Measurements from ENCODE around the gene KCNJ6. TPM values are rescaled to one million over a fixed set of nuclear protein-coding genes. Genes with fewer than 3 reads are reported as not detected.
A peak's percentile ranks its signal among the peaks of the same experiment; 100 is the strongest.
"Not testable (repeated sequence)": the region's sequence is repeated elsewhere in the genome, so short reads cannot be mapped to it uniquely, and the experiment has no call there.

Gene KCNJ6
- polyA plus RNA-seq, 6 donors from 2014 or later: not detected

GRCh38 chr21:37744551-37744950, 171.7 kb downstream of the KCNJ6 start:
- H3K4me3 Mint-ChIP-seq: no peak overlapping the region
- no peaks in the 10 kb centered on the region for H3K27me3 Mint-ChIP-seq
- ATAC-seq (ENCODE audit: low read depth in 2 of 2) (no peak), DNase-seq (no peak)
- no peaks in the 10 kb centered on the region for H3K36me3 Mint-ChIP-seq
- peaks cover 0 to 4% (median 2%) of the 10 kb centered on the region in 7 donors for H3K9me3 Mint-ChIP-seq
- H3K27ac Mint-ChIP-seq: no peak overlapping the region
- H3K4me1 Mint-ChIP-seq: peaks cover 3 to 7% (median 3%) of the 10 kb centered on the region in 3 donors

DNA sequence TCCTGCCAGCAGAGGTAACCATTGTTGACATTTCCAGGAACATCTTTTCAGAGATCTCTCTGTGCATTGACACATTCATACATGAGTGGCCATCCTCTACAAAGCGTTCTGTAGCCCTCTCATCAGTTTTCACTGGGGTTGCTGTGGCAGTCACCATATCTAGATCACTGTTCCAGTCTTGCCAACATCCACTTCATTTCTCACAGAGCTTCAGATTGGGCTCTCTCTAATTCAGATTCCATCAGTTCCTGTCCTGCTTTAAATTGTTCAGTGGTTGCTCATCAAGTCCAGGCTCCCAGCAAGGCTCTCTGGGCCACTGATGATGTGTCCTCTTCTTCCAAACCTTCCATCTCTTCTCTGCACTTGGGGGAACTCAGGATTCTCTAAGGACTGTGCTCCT, 173.7 kb downstream of the KCNJ6 start:
- Mint-ChIP-seq H3K36me3 (no peaks in the 10 kb centered on the region), H3K9me3 (peaks cover 0 to 4% (median 0%) of the 10 kb centered on the region in 7 donors), H3K4me3 (no peak overlapping the region), H3K27ac (peak overlapping the region in 3 of 6 donors; percentile 18 to 29 (median 29)), H3K27me3 (no peaks in the 10 kb centered on the region), H3K4me1 (peaks cover 3 to 7% (median 3%) of the 10 kb centered on the region in 3 donors)
- DNase-seq: no peak
- ATAC-seq (ENCODE audit: low read depth in 2 of 2): no peak

- ATAC-seq (ENCODE audit: low read depth in 2 of 2) (no peak), DNase-seq (no peak)
- Mint-ChIP-seq H3K27ac (no peak overlapping the region), H3K9me3 (no peaks in the 10 kb centered on the region), H3K36me3 (no peaks in the 10 kb centered on the region), H3K4me1 (peaks cover 3 to 7% (median 3%) of the 10 kb centered on the region in 3 donors), H3K4me3 (no peak overlapping the region), H3K27me3 (no peaks in the 10 kb centered on the region)
Observed at GRCh38 chr21:37742115-37742514, 174.1 kb downstream of the KCNJ6 start.

DNA sequence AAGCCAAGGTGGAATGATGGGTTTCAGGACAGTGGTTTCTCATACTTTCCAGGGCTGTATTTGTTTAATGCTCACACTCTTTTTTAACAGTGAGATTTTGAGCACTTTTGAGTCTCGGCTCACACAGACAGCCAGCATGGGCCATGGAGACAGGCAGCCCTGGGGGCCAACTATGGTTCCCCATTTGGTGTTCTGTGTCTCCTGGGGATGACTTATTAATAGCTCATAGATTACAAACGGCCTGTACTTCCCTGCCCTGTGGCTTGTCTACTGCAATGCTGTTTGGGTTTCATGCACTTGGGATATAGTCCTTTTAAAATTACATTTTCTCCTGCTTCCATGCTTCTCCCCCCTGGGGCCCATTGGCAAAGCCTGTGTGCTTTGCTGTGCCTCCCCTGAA, 178.3 kb downstream of the KCNJ6 start:
- H3K4me1 Mint-ChIP-seq: peaks cover 3 to 7% (median 3%) of the 10 kb centered on the region in 3 donors
- H3K36me3 Mint-ChIP-seq: no peaks in the 10 kb centered on the region

GRCh38 chr21:37737507-37737906, 178.8 kb downstream of the KCNJ6 start:
- Mint-ChIP-seq H3K4me1 (peaks cover 0 to 7% (median under 1%) of the 10 kb centered on the region in 3 donors), H3K27ac (no peak overlapping the region), H3K4me3 (no peak overlapping the region), H3K9me3 (no peaks in the 10 kb centered on the region), H3K27me3 (no peaks in the 10 kb centered on the region), H3K36me3 (no peaks in the 10 kb centered on the region)
- DNase-seq (no peak), ATAC-seq (ENCODE audit: low read depth in 2 of 2) (no peak)

More for the DNA sequence above, 178.3 kb downstream of the KCNJ6 start:
- H3K27me3 Mint-ChIP-seq: no peaks in the 10 kb centered on the region
- H3K9me3 Mint-ChIP-seq: no peaks in the 10 kb centered on the region
- ATAC-seq (ENCODE audit: low read depth in 2 of 2): no peak
- no peak overlapping the region for H3K4me3 Mint-ChIP-seq
- DNase-seq: no peak
- peak overlapping the region in 1 of 6 donors; percentile 48 for H3K27ac Mint-ChIP-seq

DNA sequence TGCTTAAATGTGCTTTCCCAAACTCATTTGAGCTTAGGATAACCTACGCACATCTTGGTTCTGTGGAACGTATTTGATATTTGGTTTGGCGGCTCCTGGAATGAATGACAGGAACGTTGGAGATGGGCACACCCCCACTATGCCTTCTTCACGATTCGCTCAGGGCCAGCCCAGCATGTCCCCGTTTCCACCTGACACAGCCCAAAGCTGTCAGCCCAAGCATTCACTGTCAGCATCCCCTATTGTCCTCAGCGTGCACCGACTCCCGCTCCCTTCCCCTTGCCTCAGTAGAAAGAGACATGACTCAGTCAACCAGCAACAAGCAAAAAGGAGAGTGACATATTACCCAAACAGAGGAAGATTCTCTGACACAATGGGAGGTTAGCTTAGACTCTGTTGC, 181.4 kb downstream of the KCNJ6 start:
- Mint-ChIP-seq H3K27me3 (no peaks in the 10 kb centered on the region), H3K27ac (no peak overlapping the region), H3K4me1 (no peaks in the 10 kb centered on the region), H3K36me3 (no peaks in the 10 kb centered on the region), H3K9me3 (no peaks in the 10 kb centered on the region), H3K4me3 (no peak overlapping the region)
- ATAC-seq (ENCODE audit: low read depth in 2 of 2) (no peak), DNase-seq (no peak)

DNA sequence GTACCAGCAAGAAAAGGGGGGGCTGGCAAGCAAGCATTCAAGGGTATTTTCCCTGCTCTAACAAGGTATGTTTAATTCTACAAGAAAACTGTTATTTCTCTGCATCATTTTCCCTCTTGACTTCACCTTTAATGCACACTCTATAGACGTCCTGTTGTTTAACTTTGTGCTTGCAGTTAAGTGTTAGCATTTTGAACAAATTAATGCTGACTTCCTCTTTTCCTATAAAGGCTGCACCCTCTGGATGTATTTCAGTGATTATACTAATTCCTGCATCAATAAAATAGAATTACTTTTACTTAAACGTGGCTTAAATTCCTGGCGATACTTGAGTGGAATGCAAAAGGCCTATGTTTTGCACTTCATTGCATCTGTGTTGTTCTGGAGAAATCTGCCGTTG, 183.3 kb downstream of the KCNJ6 start:
- Mint-ChIP-seq H3K9me3 (no peaks in the 10 kb centered on the region), H3K27ac (no peak overlapping the region), H3K27me3 (no peaks in the 10 kb centered on the region), H3K4me1 (no peaks in the 10 kb centered on the region), H3K4me3 (no peak overlapping the region), H3K36me3 (no peaks in the 10 kb centered on the region)
- ATAC-seq (ENCODE audit: low read depth in 2 of 2): no peak
- no peak for DNase-seq

DNA sequence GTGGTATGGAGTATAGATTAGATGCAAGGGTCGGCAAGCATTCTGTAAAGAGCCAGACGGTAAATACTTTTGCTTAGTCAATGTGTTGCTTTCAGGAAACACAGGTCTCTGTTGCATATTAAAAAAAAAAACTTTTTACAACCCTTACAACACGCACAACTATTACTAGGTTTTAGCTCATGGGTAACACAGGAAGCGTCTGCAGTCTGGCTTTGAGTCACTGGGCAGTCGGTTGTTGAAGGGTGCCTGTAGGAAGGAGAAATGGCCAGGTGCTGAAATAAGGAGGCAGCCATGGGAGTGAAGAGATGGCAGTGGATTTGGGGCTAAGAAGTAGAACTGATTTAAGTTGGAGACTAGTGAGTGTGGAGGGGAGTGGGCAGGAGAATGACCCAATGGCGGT, 192.1 kb downstream of the KCNJ6 start:
- ATAC-seq (ENCODE audit: low read depth in 2 of 2): no peak
- Mint-ChIP-seq H3K27ac (no peak overlapping the region), H3K4me3 (no peak overlapping the region), H3K27me3 (peaks cover 6 to 38% (median 25%) of the 10 kb centered on the region in 3 donors), H3K9me3 (peaks cover 0 to 6% (median 4%) of the 10 kb centered on the region in 7 donors), H3K36me3 (no peaks in the 10 kb centered on the region), H3K4me1 (no peaks in the 10 kb centered on the region)
- DNase-seq: no peak

DNA sequence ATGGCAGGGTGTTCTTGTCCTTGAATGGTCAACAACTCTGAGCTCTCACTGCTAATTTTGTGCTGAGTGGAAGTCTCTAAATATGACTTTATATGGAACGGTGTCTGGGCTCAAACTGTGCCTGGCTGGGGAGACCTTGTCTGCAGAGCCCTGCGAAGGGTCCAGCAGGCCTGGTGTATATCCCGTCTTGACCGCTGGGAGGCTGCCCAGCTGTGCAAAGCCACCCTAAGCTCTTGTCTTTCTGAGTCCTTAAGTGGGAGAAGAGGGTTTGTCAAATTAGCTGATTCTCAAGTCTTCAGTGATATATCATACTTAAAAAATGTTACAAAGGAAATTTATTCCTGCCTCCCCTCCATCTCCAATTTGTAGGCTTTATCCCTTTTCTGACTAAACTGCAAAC, 198.7 kb downstream of the KCNJ6 start:
- Mint-ChIP-seq H3K4me1 (no peaks in the 10 kb centered on the region), H3K27me3 (peaks cover 0 to 29% (median 13%) of the 10 kb centered on the region in 3 donors), H3K36me3 (no peaks in the 10 kb centered on the region), H3K27ac (no peak overlapping the region), H3K4me3 (no peak overlapping the region), H3K9me3 (peaks cover 0 to 5% (median 0%) of the 10 kb centered on the region in 7 donors)
- no peak for DNase-seq
- no peak for ATAC-seq (ENCODE audit: low read depth in 2 of 2)

- ATAC-seq (ENCODE audit: low read depth in 2 of 2); H3K36me3 Mint-ChIP-seq; H3K4me3 Mint-ChIP-seq; H3K9me3 Mint-ChIP-seq; H3K4me1 Mint-ChIP-seq; H3K27ac Mint-ChIP-seq; DNase-seq: not testable (repeated sequence)
- H3K27me3 Mint-ChIP-seq: peaks cover 4 to 34% (median 22%) of the 10 kb centered on the region in 3 donors
Observed at GRCh38 chr21:37712569-37712934, 203.7 kb downstream of the KCNJ6 start.

DNA sequence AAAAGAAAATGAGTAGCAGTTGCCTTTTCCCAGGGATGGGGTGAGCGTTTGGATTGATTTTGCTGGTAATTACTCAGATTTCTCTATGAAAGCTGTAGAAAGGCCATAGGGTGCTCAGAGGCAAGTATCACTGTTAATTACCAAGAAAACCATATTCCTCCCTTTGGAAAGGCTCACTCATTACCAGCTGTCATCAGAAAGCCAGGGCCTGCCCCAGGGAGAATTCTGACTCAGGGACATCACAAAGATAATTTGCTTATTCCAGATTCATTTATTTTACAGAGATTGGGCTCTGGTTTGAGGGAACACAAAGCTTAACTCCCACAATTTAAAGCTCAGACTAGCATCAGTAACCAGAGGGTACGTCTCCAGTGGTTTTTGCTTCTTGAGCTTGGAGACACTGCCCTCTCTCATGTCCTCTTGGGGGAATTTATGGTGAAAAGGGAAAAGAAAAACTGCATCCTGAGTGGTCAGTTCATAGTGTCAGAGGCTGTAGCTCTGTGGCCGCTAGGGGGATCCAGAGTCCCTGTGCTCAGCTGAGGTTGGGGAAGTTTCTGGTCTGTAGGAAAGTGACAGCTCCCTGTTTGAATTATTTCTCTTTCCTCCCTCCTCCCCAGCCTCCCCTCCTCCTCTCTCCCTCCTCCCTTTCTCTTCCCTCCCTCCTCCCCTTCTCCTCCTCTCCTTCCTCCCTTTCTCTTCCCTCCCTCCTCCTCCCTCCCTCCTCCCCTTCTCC, 204.3 kb downstream of the KCNJ6 start:
- Mint-ChIP-seq H3K4me1 (no peaks in the 10 kb centered on the region), H3K9me3 (peaks cover 0 to 8% (median 0%) of the 10 kb centered on the region in 7 donors), H3K27ac (no peak overlapping the region), H3K27me3 (peaks cover 8 to 34% (median 22%) of the 10 kb centered on the region in 3 donors), H3K36me3 (no peaks in the 10 kb centered on the region), H3K4me3 (no peak overlapping the region)
- DNase-seq: peak; percentile 11
- ATAC-seq (ENCODE audit: low read depth in 2 of 2): peak in 1 of 2 donors; percentile 47

GRCh38 chr21:37711286-37711829, 204.9 kb downstream of the KCNJ6 start:
- no peaks in the 10 kb centered on the region for H3K36me3 Mint-ChIP-seq

GRCh38 chr21:37710546-37711285, 205.5 kb downstream of the KCNJ6 start:
- H3K27ac Mint-ChIP-seq: no peak overlapping the region

More at GRCh38 chr21:37711286-37711829, 204.9 kb downstream of the KCNJ6 start:
- ATAC-seq (ENCODE audit: low read depth in 2 of 2): no peak
- peaks cover 0 to 8% (median 0%) of the 10 kb centered on the region in 7 donors for H3K9me3 Mint-ChIP-seq
- no peaks in the 10 kb centered on the region for H3K4me1 Mint-ChIP-seq
- no peak for DNase-seq
- H3K27me3 Mint-ChIP-seq: peaks cover 8 to 34% (median 22%) of the 10 kb centered on the region in 3 donors
- no peak overlapping the region for H3K27ac Mint-ChIP-seq
- no peak overlapping the region for H3K4me3 Mint-ChIP-seq

More at GRCh38 chr21:37710546-37711285, 205.5 kb downstream of the KCNJ6 start:
- ATAC-seq (ENCODE audit: low read depth in 2 of 2): no peak
- Mint-ChIP-seq H3K4me3 (no peak overlapping the region), H3K4me1 (no peaks in the 10 kb centered on the region), H3K27me3 (peaks cover 8 to 34% (median 22%) of the 10 kb centered on the region in 3 donors), H3K9me3 (peaks cover 0 to 8% (median 0%) of the 10 kb centered on the region in 7 donors), H3K36me3 (no peaks in the 10 kb centered on the region)
- DNase-seq: no peak

All from naive B cell (primary cell).